Fibroblast of lung (primary cell): ENCODE results near the gene SMIM5. TPM values are rescaled to one million over a fixed set of nuclear protein-coding genes. Genes with fewer than 3 reads are reported as not detected.

Source experiments
- DNase-seq, 2 donors: peaks; one replicate each; pipeline versions ENCODE4 v3.0.0 to v3.0.0-alpha.2; 2010; ENCODE audit warnings: low read depth in 2 of 2
- H2AFZ ChIP-seq: 2 replicates; pipeline ENCODE4 v1.5.1; 2012; ENCODE audit warnings: low read length, control low read depth, inconsistent platforms
- H3K27ac ChIP-seq: 2 replicates; pipeline ENCODE4 v1.5.1; 2011; ENCODE audit warnings: low read length, control low read depth; ENCODE audit not compliant: insufficient read depth
- H3K27me3 ChIP-seq: 2 replicates; pipeline ENCODE4 v1.5.1; 2011; ENCODE audit warnings: mild to moderate bottlenecking, low read length; ENCODE audit not compliant: control insufficient read depth, insufficient read depth
- H3K36me3 ChIP-seq: 2 replicates; pipeline ENCODE4 v1.5.1; 2011; ENCODE audit warnings: low read length; ENCODE audit not compliant: control insufficient read depth, insufficient read depth
- H3K4me1 ChIP-seq: 2 replicates; pipeline ENCODE4 v1.5.1; 2011; ENCODE audit warnings: low read length; ENCODE audit not compliant: control insufficient read depth, insufficient read depth; ENCODE audit errors: extremely low read depth
- H3K4me2 ChIP-seq: 2 replicates; pipeline ENCODE4 v1.5.1; 2011; ENCODE audit warnings: low read length, control low read depth; ENCODE audit not compliant: insufficient read depth; ENCODE audit errors: extremely low read depth
- H3K4me3 ChIP-seq, 4 experiments: fragments of 200-600 bp in 1 of 4; sonication (generic) in 1 of 4; replicated peaks in 1 of 4; 2 replicates each; pipeline ENCODE4 v1.5.1; 2011 to 2016; ENCODE audit warnings: low read length in 4 of 4, low read depth in 3 of 4, mild to moderate bottlenecking in 3 of 4, control low read depth in 2 of 4, inconsistent platforms in 1 of 4, mixed read lengths in 1 of 4; ENCODE audit not compliant: insufficient read depth in 1 of 4; ENCODE audit errors: control extremely low read depth in 1 of 4
- H3K79me2 ChIP-seq: 2 replicates; pipeline ENCODE4 v1.5.1; 2012; ENCODE audit warnings: mild to moderate bottlenecking, low read length, inconsistent platforms; ENCODE audit not compliant: control insufficient read depth, insufficient read depth
- H3K9ac ChIP-seq: 2 replicates; pipeline ENCODE4 v1.5.1; 2011; ENCODE audit warnings: mild to moderate bottlenecking, low read length, control low read depth; ENCODE audit not compliant: insufficient read depth
- H3K9me3 ChIP-seq: 2 replicates; pipeline ENCODE4 v1.5.1; 2012; ENCODE audit warnings: low read depth, low read length; ENCODE audit not compliant: control insufficient read depth, insufficient read depth
- H4K20me1 ChIP-seq: 2 replicates; pipeline ENCODE4 v1.5.1; 2011; ENCODE audit warnings: low read length; ENCODE audit not compliant: control insufficient read depth, insufficient read depth; ENCODE audit errors: extremely low read depth
- CTCF ChIP-seq, 2 donors: IDR thresholded peaks in 1 of 2; conservative IDR thresholded peaks in 1 of 2; 1 replicate in 1 of 2; 2 replicates in 1 of 2; pipeline ENCODE4 v1.5.1; 2011 to 2012; ENCODE audit warnings: low read length in 2 of 2, control low read depth in 1 of 2, inconsistent platforms in 1 of 2, low read depth in 1 of 2, mild to moderate bottlenecking in 1 of 2
- EZH2 ChIP-seq: IDR thresholded peaks from 2 replicates; pipeline ENCODE4 v1.5.1; 2012; ENCODE audit warnings: low read length, control low read depth, mild to moderate bottlenecking; ENCODE audit errors: missing control alignments
- polyA plus RNA-seq, 2 donors: library from polyadenylated mRNA; depleted of rRNA in 1 of 2; stranded (reverse) in 1 of 2; unstranded in 1 of 2; fragments of >200 nt; gene quantifications; 2 replicates each; pipeline ENCODE4 v1.2.1, GENCODE V29; 2011 to 2012; ENCODE audit warnings: missing spikeins in 1 of 2
- total RNA-seq: library from RNA; depleted of rRNA; stranded (reverse); fragments of >200 nt; gene quantifications from 2 replicates; pipeline ENCODE4 v1.2.1, GENCODE V29; 2014

Gene SMIM5
- total and polyA plus RNA-seq, 2 donors (not counting 1 experiment from before 2014, with no cell fraction given) = 0.05 to 0.17 TPM

- Histone ChIP-seq H3K79me2 (no peaks in the 10 kb centered on the region), H3K27me3 (no peaks in the 10 kb centered on the region), H2AFZ (no peak overlapping the region), H3K9ac (no peak overlapping the region), H3K36me3 (no peaks in the 10 kb centered on the region), H3K4me2 (no peak overlapping the region), H3K27ac (no peak overlapping the region), H3K4me3 (no peak overlapping the region), H3K9me3 (no peaks in the 10 kb centered on the region), H4K20me1 (no peaks in the 10 kb centered on the region), H3K4me1 (no peaks in the 10 kb centered on the region)
- TF ChIP-seq CTCF (conservative IDR thresholded peaks at IDR 0.05 in 1 of 2, IDR thresholded peaks at IDR 0.05 in 1 of 2; ENCODE audit: low read depth in 1 of 2, low read length in 2 of 2) = no peak
- no peak for TF ChIP-seq EZH2
- no peak for DNase-seq
These were observed 9.0 kb downstream of the SMIM5 start for GRCh38 chr17:75642182-75642783.

- Histone ChIP-seq H3K79me2 (no peaks in the 10 kb centered on the region), H4K20me1 (no peaks in the 10 kb centered on the region), H3K27ac (no peak overlapping the region), H3K9ac (no peak overlapping the region), H3K4me1 (no peaks in the 10 kb centered on the region), H2AFZ (no peak overlapping the region), H3K4me3 (no peak overlapping the region), H3K4me2 (no peak overlapping the region), H3K36me3 (no peaks in the 10 kb centered on the region), H3K27me3 (no peaks in the 10 kb centered on the region), H3K9me3 (no peaks in the 10 kb centered on the region)
- DNase-seq = no peak
- TF ChIP-seq CTCF (conservative IDR thresholded peaks at IDR 0.05 in 1 of 2, IDR thresholded peaks at IDR 0.05 in 1 of 2; ENCODE audit: low read depth in 1 of 2, low read length in 2 of 2) = no peak
- TF ChIP-seq EZH2 = no peak
These were observed 9.8 kb downstream of the SMIM5 start for GRCh38 chr17:75642784-75643642.

GRCh38 chr17:75643643-75644017 is 10.4 kb downstream of the SMIM5 start:
- Histone ChIP-seq H3K4me1 (no peaks in the 10 kb centered on the region), H3K27ac (no peak overlapping the region), H3K27me3 (no peaks in the 10 kb centered on the region), H4K20me1 (no peaks in the 10 kb centered on the region), H3K9me3 (no peaks in the 10 kb centered on the region), H3K36me3 (no peaks in the 10 kb centered on the region), H3K4me3 (no peak overlapping the region), H2AFZ (no peak overlapping the region), H3K79me2 (no peaks in the 10 kb centered on the region), H3K4me2 (no peak overlapping the region), H3K9ac (no peak overlapping the region)
- no peak for TF ChIP-seq EZH2
- no peak for TF ChIP-seq CTCF (conservative IDR thresholded peaks at IDR 0.05 in 1 of 2, IDR thresholded peaks at IDR 0.05 in 1 of 2; ENCODE audit: low read depth in 1 of 2, low read length in 2 of 2)
- no peak for DNase-seq
